ENCODE data around the gene COMMD1.
"Not testable (repeated sequence)": the region's sequence is repeated elsewhere in the genome, so short reads cannot be mapped to it uniquely, and the experiment has no call there.

The COMMD1 gene

DNA sequence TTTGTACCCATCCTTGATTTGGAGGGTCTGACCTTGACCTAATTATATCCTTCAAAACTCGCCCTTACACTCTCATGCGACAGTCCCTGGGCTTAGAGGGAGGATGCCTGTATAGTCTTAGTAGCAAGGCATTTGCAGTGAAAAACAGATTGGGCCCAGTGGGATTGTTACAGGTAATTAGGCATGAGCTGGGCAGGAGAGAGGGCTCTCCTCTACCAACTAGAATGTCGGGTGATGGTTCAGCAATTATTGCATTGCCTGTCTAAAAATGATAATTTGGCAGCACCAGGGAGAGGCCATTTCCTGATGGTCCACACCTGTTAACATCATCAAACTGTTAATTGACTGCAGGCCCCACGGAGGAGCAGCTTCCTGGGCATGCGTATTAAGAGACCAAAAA is 32.4 kb downstream of the COMMD1 start:
- in situ Hi-C loops (cut with MboI; ENCODE audit: low sequenced_read_pairs): no loop called here
- no peak for DNase-seq (ENCODE audit: low spot score in 2 of 2)

GRCh38 chr2:61938511-61938910 is 33.0 kb downstream of the COMMD1 start:
- Histone ChIP-seq H3K27me3 (ENCODE audit: low read depth) (no peaks in the 10 kb centered on the region), H3K36me3 (replicated peaks) (no peaks in the 10 kb centered on the region), H3K4me1 (peaks cover 6% of the 10 kb centered on the region), H3K9me3 (no peaks in the 10 kb centered on the region), H3K4me3 (no peak overlapping the region)
- in situ Hi-C loops (cut with MboI; ENCODE audit: low sequenced_read_pairs): no loop called here
- no peak for DNase-seq (ENCODE audit: low spot score in 2 of 2)

More for the DNA sequence above, 32.4 kb downstream of the COMMD1 start:
- Histone ChIP-seq H3K4me3 (no peak overlapping the region), H3K27me3 (ENCODE audit: low read depth) (no peaks in the 10 kb centered on the region), H3K4me1 (peaks cover 6% of the 10 kb centered on the region), H3K36me3 (replicated peaks) (no peaks in the 10 kb centered on the region), H3K9me3 (no peaks in the 10 kb centered on the region)

DNA sequence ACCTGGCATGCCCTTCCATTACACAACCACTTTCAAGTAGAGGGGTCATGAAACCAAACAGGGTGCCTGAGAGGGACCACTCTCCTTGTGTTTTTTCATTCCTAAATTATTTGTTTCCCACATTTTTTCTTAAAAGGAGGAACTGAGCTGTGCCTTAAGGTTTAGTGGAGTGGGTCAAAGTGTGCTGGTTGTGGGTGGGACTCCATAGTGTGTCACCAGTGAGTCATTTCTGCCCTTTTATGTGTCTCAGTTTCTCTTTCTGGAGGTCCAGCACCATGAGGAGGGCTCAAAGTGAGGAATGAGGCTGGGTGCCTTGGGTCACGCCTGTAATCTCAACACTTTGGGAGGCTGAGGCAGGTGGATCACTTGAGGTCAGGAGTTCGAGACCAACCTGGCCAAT is 37.8 kb downstream of the COMMD1 start:
- Histone ChIP-seq H3K9me3 (no peaks in the 10 kb centered on the region), H3K36me3 (replicated peaks) (no peaks in the 10 kb centered on the region), H3K27me3 (ENCODE audit: low read depth) (no peaks in the 10 kb centered on the region), H3K4me3 (no peak overlapping the region), H3K4me1 (peaks cover 15% of the 10 kb centered on the region)
- in situ Hi-C loops (cut with MboI; ENCODE audit: low sequenced_read_pairs): no loop called here
- DNase-seq (ENCODE audit: low spot score in 2 of 2): no peak

- DNase-seq (ENCODE audit: low spot score in 2 of 2): peak in 1 of 2 experiments; percentile 57
- H3K9me3 ChIP-seq: no peaks in the 10 kb centered on the region
- in situ Hi-C loops (cut with MboI; ENCODE audit: low sequenced_read_pairs): no loop called here
- H3K36me3 ChIP-seq (replicated peaks): no peaks in the 10 kb centered on the region
- H3K4me3 ChIP-seq: no peak overlapping the region
- peaks cover 40% of the 10 kb centered on the region for H3K4me1 ChIP-seq
- H3K27me3 ChIP-seq (ENCODE audit: low read depth): no peaks in the 10 kb centered on the region
Observed at GRCh38 chr2:61946666-61947065, 41.2 kb downstream of the COMMD1 start.

GRCh38 chr2:61948661-61949457 is 43.4 kb downstream of the COMMD1 start:
- DNase-seq (ENCODE audit: low spot score in 2 of 2): peak; percentile 41 to 46
- Histone ChIP-seq H3K36me3 (replicated peaks) (no peaks in the 10 kb centered on the region), H3K4me1 (peaks cover 40% of the 10 kb centered on the region), H3K9me3 (peaks cover 6% of the 10 kb centered on the region), H3K4me3 (no peak overlapping the region), H3K27me3 (ENCODE audit: low read depth) (no peaks in the 10 kb centered on the region)
- in situ Hi-C loops (cut with MboI; ENCODE audit: low sequenced_read_pairs): no loop called here

- in situ Hi-C loops (cut with MboI; ENCODE audit: low sequenced_read_pairs): no loop called here
- H3K9me3 ChIP-seq: peaks cover 6% of the 10 kb centered on the region
- H3K4me3 ChIP-seq: no peak overlapping the region
- DNase-seq (ENCODE audit: low spot score in 2 of 2): no peak
- peaks cover 41% of the 10 kb centered on the region for H3K4me1 ChIP-seq
- no peaks in the 10 kb centered on the region for H3K36me3 ChIP-seq (replicated peaks)
- H3K27me3 ChIP-seq (ENCODE audit: low read depth): no peaks in the 10 kb centered on the region
Observed at GRCh38 chr2:61949458-61949713, 43.9 kb downstream of the COMMD1 start.

DNA sequence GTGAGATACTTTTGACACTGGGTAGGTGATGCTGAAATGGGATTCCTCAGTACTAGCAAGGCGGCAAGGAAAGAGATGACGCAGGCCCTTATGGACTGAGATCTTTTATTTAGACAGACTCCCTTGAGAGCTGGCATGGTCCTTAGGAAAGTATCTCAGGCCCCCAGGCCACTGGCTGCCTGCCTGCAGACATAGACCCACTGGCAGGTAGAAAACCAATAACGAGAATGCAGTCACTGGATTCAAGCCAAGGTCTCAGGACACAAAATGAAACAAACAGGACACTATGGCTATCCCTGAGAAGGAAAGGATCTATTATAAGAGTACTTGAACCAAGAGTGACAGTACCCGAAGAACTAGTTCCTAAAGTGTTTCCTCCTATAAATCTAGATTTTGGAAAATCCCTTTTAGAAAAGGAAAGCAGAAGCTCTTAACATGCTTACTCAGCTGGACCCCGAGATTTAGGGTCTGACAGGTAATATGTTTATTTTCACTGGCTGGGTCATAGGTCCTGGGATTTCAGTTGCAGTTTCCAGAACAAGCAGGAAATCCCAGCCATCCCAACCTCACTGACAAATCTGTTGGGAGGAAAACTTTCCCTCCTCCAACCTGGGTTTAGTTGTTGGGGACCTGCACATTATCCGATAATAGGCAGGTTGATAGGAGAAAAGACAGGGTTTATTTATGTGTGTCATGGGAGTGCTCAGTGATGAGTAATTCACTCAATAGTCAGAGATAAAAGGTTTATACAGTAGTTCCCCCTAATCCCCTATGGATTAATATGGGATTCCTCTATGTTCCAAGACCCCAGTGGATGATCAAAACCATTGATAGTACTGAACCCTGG is 44.5 kb downstream of the COMMD1 start:
- DNase-seq (ENCODE audit: low spot score in 2 of 2): no peak
- Histone ChIP-seq H3K4me3 (no peak overlapping the region), H3K9me3 (peaks cover 6% of the 10 kb centered on the region), H3K27me3 (ENCODE audit: low read depth) (no peaks in the 10 kb centered on the region), H3K4me1 (peaks cover 41% of the 10 kb centered on the region), H3K36me3 (replicated peaks) (no peaks in the 10 kb centered on the region)
- in situ Hi-C loops (cut with MboI; ENCODE audit: low sequenced_read_pairs): no loop called here

GRCh38 chr2:61950571-61951315 is 45.3 kb downstream of the COMMD1 start:
- Histone ChIP-seq H3K4me3 (no peak overlapping the region), H3K27me3 (ENCODE audit: low read depth) (no peaks in the 10 kb centered on the region), H3K4me1 (peaks cover 41% of the 10 kb centered on the region), H3K9me3 (peaks cover 6% of the 10 kb centered on the region), H3K36me3 (replicated peaks) (no peaks in the 10 kb centered on the region)
- in situ Hi-C loops (cut with MboI; ENCODE audit: low sequenced_read_pairs): no loop called here
- DNase-seq (ENCODE audit: low spot score in 2 of 2): no peak

- Histone ChIP-seq H3K36me3 (replicated peaks) (no peaks in the 10 kb centered on the region), H3K27me3 (ENCODE audit: low read depth) (no peaks in the 10 kb centered on the region), H3K9me3 (peaks cover 6% of the 10 kb centered on the region), H3K4me3 (no peak overlapping the region), H3K4me1 (peaks cover 31% of the 10 kb centered on the region)
- no peak for DNase-seq (ENCODE audit: low spot score in 2 of 2)
- in situ Hi-C loops (cut with MboI; ENCODE audit: low sequenced_read_pairs): no loop called here
Observed at GRCh38 chr2:61951881-61952280, 46.4 kb downstream of the COMMD1 start.

- no peak overlapping the region for H3K4me3 ChIP-seq
- H3K27me3 ChIP-seq (ENCODE audit: low read depth): no peaks in the 10 kb centered on the region
- peaks cover 32% of the 10 kb centered on the region for H3K4me1 ChIP-seq
- no peaks in the 10 kb centered on the region for H3K36me3 ChIP-seq (replicated peaks)
- DNase-seq (ENCODE audit: low spot score in 2 of 2): no peak
- in situ Hi-C loops (cut with MboI; ENCODE audit: low sequenced_read_pairs): no loop called here
- peaks cover 6% of the 10 kb centered on the region for H3K9me3 ChIP-seq
Observed at GRCh38 chr2:61952288-61952687, 46.8 kb downstream of the COMMD1 start.

DNA sequence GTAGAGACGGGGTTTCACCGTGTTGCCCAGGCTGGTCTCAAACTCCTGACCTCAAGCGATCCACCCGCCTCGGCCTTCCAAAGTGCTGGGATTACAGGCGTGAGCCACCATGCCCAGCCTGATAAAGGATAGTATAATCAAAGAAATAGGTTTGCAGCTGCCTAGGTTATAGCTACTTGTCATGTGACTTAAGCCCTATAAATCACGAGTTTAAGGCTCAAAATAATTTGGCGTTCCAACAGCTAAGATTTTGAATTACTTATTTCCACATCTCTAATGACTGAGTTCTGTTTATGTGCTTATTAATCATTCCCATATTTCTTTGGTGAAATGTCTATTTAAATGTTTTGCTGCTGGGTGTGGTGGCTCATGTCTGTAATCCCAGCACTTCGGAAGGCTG is 49.4 kb downstream of the COMMD1 start:
- H3K9me3 ChIP-seq; H3K36me3 ChIP-seq (replicated peaks); H3K27me3 ChIP-seq (ENCODE audit: low read depth); H3K4me3 ChIP-seq; DNase-seq (ENCODE audit: low spot score in 2 of 2); in situ Hi-C loops (cut with MboI; ENCODE audit: low sequenced_read_pairs): not testable (repeated sequence)
- peaks cover 26% of the 10 kb centered on the region for H3K4me1 ChIP-seq

DNA sequence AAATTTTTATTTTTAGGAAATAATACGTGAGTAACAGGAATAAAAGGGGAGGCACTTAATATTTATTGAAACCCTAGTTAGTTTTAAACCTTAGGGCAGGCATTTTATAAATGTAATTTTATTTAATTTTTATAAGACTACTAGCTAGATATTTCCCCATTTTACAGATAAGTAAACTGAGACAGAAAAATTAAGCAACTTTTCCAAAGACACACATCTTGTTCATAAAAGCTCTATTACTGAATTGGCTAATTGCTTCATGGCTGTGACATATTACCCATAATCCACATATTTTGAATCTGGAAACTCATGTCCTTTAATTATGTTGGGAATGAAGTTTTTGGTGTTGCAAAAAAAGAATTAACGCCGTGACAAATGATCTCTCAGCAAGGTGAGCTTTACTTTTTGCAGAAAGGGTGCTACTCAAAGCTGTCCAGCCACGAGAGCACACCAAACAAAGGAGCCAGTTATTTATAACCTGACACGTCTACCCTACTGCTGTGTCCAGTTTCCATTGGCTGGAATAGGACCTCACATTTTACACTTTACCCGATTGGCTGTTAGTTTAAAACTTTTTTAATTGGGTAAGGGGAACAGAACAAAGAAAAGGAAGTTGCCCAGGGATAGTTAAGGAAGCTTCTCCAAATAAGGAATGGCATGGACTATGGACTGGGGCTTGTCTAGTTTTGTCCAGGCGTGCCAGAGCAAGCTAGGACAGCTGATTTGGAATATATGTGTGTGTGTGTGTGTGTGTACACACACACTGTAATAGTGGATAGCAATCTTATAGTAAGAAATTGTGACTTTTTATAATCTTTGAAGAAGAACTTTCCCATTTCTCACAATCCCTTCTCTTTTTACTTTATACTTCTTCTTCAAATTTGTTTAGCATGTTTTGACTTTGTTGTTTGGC is 54.2 kb downstream of the COMMD1 start:
- H3K9me3 ChIP-seq: no peaks in the 10 kb centered on the region
- no peak overlapping the region for H3K4me3 ChIP-seq
- no peaks in the 10 kb centered on the region for H3K36me3 ChIP-seq (replicated peaks)
- in situ Hi-C loops (cut with MboI; ENCODE audit: low sequenced_read_pairs): no loop called here
- DNase-seq (ENCODE audit: low spot score in 2 of 2): no peak
- no peaks in the 10 kb centered on the region for H3K27me3 ChIP-seq (ENCODE audit: low read depth)
- H3K4me1 ChIP-seq: peaks cover 16% of the 10 kb centered on the region

- no peak for DNase-seq (ENCODE audit: low spot score in 2 of 2)
- Histone ChIP-seq H3K36me3 (replicated peaks) (no peaks in the 10 kb centered on the region), H3K27me3 (ENCODE audit: low read depth) (no peaks in the 10 kb centered on the region), H3K9me3 (no peaks in the 10 kb centered on the region), H3K4me3 (no peak overlapping the region), H3K4me1 (peaks cover 16% of the 10 kb centered on the region)
- in situ Hi-C loops (cut with MboI; ENCODE audit: low sequenced_read_pairs): no loop called here
Observed at GRCh38 chr2:61961231-61961901, 55.9 kb downstream of the COMMD1 start.
